Gastrocnemius medialis (tissue), 4 donors: ENCODE data around the gene GSG1L. TPM values are rescaled to one million over a fixed set of nuclear protein-coding genes. Genes with fewer than 3 reads are reported as not detected.

Experiments
- ATAC-seq, 2 donors: fragments of 150-250 bp; one replicate each; pipeline ENCODE4 v1.9.1; 2016
- DNase-seq, 2 donors: peaks; one replicate each; pipeline ENCODE4 v3.0.0-alpha.2; 2019
- H3K27ac ChIP-seq, 4 donors: fragments of 200-600 bp; sonication (generic); 1 replicate in 1 of 4; 2 replicates in 3 of 4; pipeline ENCODE4 v1.5.1; 2016 to 2018; ENCODE audit warnings: mild to moderate bottlenecking in 2 of 4, moderate library complexity in 1 of 4
- H3K27me3 ChIP-seq, 3 donors: fragments of 200-600 bp; sonication (generic) in 2 of 3; 1 replicate in 1 of 3; 2 replicates in 2 of 3; pipeline versions ENCODE4 v1.5.1 to v1.6.0; 2016 to 2019; ENCODE audit warnings: mild to moderate bottlenecking in 1 of 3, moderate library complexity in 1 of 3
- H3K36me3 ChIP-seq, 2 donors: fragments of 200-600 bp; sonication (generic) in 1 of 2; one replicate each; pipeline ENCODE4 v1.5.1; 2017 to 2018
- H3K4me1 ChIP-seq, 2 donors: fragments of 200-600 bp; sonication (generic) in 1 of 2; one replicate each; pipeline ENCODE4 v1.5.1; 2016 to 2017; ENCODE audit warnings: mild to moderate bottlenecking in 2 of 2
- H3K4me3 ChIP-seq, 4 donors: fragments of 200-600 bp; sonication (generic) in 3 of 4; 1 replicate in 1 of 4; 2 replicates in 3 of 4; pipeline ENCODE4 v1.5.1; 2016 to 2019; ENCODE audit warnings: mild to moderate bottlenecking in 2 of 4
- H3K9me3 ChIP-seq, 3 donors: fragments of 200-600 bp; sonication (generic) in 2 of 3; 1 replicate in 1 of 3; 2 replicates in 2 of 3; pipeline ENCODE4 v1.5.1; 2016 to 2019
- POLR2A ChIP-seq, 2 donors: fragments of 450-650 bp; IDR thresholded peaks; one replicate each; pipeline ENCODE4 v1.6.1; 2017; ENCODE audit warnings: antibody characterized with exemption in 2 of 2, mild to moderate bottlenecking in 2 of 2, moderate library complexity in 2 of 2
- in situ Hi-C, 4 donors: fragments of 200-750 bp; cut with MboI; loops; one replicate each; pipeline versions ENCODE4 v1.15.0 to v1.8.0; 2017; ENCODE audit warnings: low sequenced_read_pairs in 4 of 4
- intact Hi-C: fragments of 100-400 bp; cut with DNase I; formaldehyde crosslinking; loops from one replicate; pipeline ENCODE4 v1.15.1; 2023; ENCODE audit warnings: low total_unique reads
- total RNA-seq, 4 donors: library from RNA; depleted of rRNA; stranded (reverse); fragments of >200 nt; gene quantifications; one replicate each; pipeline versions ENCODE4 v1.1.0 to v1.2.3, GENCODE V29; 2016
- TF ChIP-seq, protein P1 (sequence below), 5 experiments: fragments of 450-650 bp in 3 of 5; fragments of 200-600 bp in 2 of 5; sonication (generic) in 2 of 5; IDR thresholded peaks in 4 of 5; conservative IDR thresholded peaks in 1 of 5; 1 replicate in 4 of 5; 2 replicates in 1 of 5; pipeline ENCODE4 v1.5.1; 2016 to 2019; ENCODE audit warnings: antibody characterized with exemption in 5 of 5, mild to moderate bottlenecking in 3 of 5, moderate library complexity in 3 of 5

GSG1L gene
- total RNA-seq, 4 donors from 2014 or later: not detected

DNA sequence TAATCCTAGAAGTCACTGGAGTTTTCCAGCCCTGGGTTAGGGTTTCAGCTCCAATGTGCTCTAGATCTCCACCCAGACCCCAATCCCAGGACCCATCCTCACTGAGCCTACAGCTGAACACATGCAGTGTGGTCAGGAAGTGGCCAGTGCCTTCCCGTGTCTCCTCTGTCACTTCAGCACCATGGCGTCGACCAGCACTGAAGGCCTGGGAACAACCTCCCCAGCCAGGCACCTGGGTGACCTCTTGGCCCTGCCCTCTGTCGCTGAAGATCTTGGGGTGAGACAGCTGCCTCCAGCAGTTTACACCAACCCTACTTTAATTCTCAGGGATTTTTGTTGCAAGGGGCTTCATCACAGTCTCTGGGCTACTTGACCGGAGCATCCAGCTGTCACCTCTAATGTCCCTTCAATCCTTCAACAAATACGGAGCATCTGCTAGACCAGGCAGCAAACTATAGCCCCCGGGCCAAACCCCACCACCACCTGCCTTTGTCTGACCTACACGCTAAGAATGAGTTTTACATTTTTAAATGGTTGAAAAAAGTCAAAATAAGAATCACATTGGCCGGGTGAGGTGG, 18.0 kb upstream of the GSG1L start:
- intact Hi-C loops: no loop called here
- H3K4me1 ChIP-seq: no peaks in the 10 kb centered on the region
- in situ Hi-C loops: no loop called here
- H3K36me3 ChIP-seq: no peaks in the 10 kb centered on the region
- DNase-seq (no peak), ATAC-seq (no peak)
- H3K27ac ChIP-seq: no peak overlapping the region
- peaks cover 0 to 2% (median 0%) of the 10 kb centered on the region in 3 donors for H3K27me3 ChIP-seq
- no peak overlapping the region for H3K4me3 ChIP-seq
- TF ChIP-seq, protein P1, sequence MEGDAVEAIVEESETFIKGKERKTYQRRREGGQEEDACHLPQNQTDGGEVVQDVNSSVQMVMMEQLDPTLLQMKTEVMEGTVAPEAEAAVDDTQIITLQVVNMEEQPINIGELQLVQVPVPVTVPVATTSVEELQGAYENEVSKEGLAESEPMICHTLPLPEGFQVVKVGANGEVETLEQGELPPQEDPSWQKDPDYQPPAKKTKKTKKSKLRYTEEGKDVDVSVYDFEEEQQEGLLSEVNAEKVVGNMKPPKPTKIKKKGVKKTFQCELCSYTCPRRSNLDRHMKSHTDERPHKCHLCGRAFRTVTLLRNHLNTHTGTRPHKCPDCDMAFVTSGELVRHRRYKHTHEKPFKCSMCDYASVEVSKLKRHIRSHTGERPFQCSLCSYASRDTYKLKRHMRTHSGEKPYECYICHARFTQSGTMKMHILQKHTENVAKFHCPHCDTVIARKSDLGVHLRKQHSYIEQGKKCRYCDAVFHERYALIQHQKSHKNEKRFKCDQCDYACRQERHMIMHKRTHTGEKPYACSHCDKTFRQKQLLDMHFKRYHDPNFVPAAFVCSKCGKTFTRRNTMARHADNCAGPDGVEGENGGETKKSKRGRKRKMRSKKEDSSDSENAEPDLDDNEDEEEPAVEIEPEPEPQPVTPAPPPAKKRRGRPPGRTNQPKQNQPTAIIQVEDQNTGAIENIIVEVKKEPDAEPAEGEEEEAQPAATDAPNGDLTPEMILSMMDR (IDR thresholded peaks at IDR 0.05 in 4 of 5, conservative IDR thresholded peaks at IDR 0.05 in 1 of 5): no peak
- no peak for TF ChIP-seq POLR2A (IDR thresholded peaks at IDR 0.05)
- H3K9me3 ChIP-seq: no peaks in the 10 kb centered on the region

DNA sequence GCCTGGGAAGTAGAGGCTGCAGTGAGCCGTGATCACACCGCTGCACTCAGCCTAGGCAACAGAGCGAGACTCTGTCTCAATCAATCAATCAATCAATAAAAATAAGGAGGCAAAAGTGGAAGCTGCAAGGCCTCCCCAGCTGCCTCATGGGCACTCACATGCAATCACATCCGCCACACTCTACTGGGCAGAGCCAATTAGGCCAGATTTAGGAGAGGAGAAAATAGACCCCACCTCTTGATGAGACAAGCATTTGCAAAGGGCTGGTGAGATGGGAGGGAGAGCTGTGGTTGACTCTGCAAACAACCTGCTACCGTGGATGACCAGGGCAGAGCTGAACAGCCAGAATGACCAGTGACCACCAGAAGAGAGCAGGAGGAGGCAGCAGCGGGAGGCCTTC, 14.7 kb upstream of the GSG1L start:
- H3K27ac ChIP-seq: no peak overlapping the region
- ATAC-seq (no peak), DNase-seq (no peak)
- in situ Hi-C loops: no loop called here
- TF ChIP-seq POLR2A (IDR thresholded peaks at IDR 0.05): no peak
- TF ChIP-seq, protein P1 (IDR thresholded peaks at IDR 0.05 in 4 of 5, conservative IDR thresholded peaks at IDR 0.05 in 1 of 5): no peak
- no peaks in the 10 kb centered on the region for H3K27me3 ChIP-seq
- no peaks in the 10 kb centered on the region for H3K4me1 ChIP-seq
- no peaks in the 10 kb centered on the region for H3K9me3 ChIP-seq
- no peak overlapping the region for H3K4me3 ChIP-seq
- no peaks in the 10 kb centered on the region for H3K36me3 ChIP-seq
- intact Hi-C loops: no loop called here

DNA sequence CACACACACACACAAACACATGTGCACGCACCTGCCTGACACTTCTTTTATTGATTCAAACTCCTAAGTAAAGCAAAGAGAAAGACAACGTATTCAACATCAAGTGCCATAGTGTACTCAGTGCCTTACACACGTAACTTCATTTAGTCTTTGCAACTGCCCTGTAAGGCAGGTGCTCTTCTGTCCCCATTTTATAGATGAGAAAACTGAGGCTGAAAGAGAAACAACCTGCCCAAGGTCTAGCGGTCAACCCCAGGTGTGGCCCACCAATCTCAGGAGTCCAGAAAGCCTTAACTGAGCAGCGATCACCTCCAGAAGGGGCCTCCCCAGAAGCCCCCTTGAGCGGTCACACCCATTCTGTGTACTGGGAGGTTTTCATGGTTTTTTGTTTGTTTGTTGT, 10.3 kb upstream of the GSG1L start:
- Histone ChIP-seq H3K27ac (no peak overlapping the region), H3K9me3 (no peaks in the 10 kb centered on the region), H3K27me3 (peaks cover 0 to 3% (median 0%) of the 10 kb centered on the region in 3 donors), H3K4me1 (no peaks in the 10 kb centered on the region), H3K4me3 (no peak overlapping the region), H3K36me3 (no peaks in the 10 kb centered on the region)
- no peak for DNase-seq
- intact Hi-C loops (no loop called here), in situ Hi-C loops (loop anchor here in 3 of 4 donors (25.0 kb wide), 1 partner anchor 437 kb away; no protein-coding TSS in a partner anchor)
- ATAC-seq: no peak
- no peak for TF ChIP-seq POLR2A (IDR thresholded peaks at IDR 0.05)
- TF ChIP-seq, protein P1 (IDR thresholded peaks at IDR 0.05 in 4 of 5, conservative IDR thresholded peaks at IDR 0.05 in 1 of 5): no peak

DNA sequence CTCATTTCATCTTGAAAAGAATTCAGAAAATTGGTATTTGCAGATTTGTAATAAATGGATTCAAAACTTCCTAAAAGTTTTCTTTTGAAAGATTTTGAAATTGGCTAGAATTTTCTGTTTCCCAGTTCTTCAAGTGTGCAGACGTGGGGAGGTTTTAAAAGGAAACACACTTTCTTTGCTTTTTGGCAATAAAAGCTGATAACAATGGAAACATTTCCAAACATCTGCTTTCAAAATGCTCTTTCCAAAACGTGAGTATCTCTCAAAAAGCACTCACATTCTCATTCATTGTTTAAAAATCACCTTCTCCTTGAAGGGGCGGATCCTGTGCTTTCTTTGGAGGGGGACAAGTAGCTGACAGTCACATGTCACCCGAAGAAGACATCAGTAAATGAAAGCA, 8.6 kb upstream of the GSG1L start:
- intact Hi-C loops: no loop called here
- no peaks in the 10 kb centered on the region for H3K36me3 ChIP-seq
- H3K27ac ChIP-seq: no peak overlapping the region
- H3K9me3 ChIP-seq: no peaks in the 10 kb centered on the region
- in situ Hi-C loops: loop anchor here in 3 of 4 donors (25.0 kb wide), 1 partner anchor 435 kb away; no protein-coding TSS in a partner anchor
- no peak overlapping the region for H3K4me3 ChIP-seq
- peaks cover 6 to 7% of the 10 kb centered on the region in 2 donors for H3K4me1 ChIP-seq
- no peak for DNase-seq
- ATAC-seq: no peak
- H3K27me3 ChIP-seq: peaks cover 0 to 3% (median 0%) of the 10 kb centered on the region in 3 donors
- TF ChIP-seq, protein P1 (IDR thresholded peaks at IDR 0.05 in 4 of 5, conservative IDR thresholded peaks at IDR 0.05 in 1 of 5): no peak
- TF ChIP-seq POLR2A (IDR thresholded peaks at IDR 0.05): no peak
